Astrocyte (in vitro differentiated cells and primary cell): ENCODE measurements around the gene PHYHD1. TPM values are rescaled to one million over a fixed set of nuclear protein-coding genes. Genes with fewer than 3 reads are reported as not detected.

Source experiments
- DNase-seq: peaks from one replicate; pipeline ENCODE4 v3.0.0-alpha.2; 2010; ENCODE audit warnings: low read depth
- FAIRE-seq: peaks from 2 replicates; lab custom pipeline; 2011; peaks lifted over from hg19 to GRCh38; lab: Jason Lieb, UNC
- H2AFZ ChIP-seq: 2 replicates; pipeline ENCODE4 v1.6.0; 2012; ENCODE audit warnings: low read depth, low read length, inconsistent platforms
- H3K27ac ChIP-seq: 2 replicates; pipeline ENCODE4 v1.5.1; 2011; ENCODE audit warnings: low read depth, low read length, inconsistent platforms
- H3K27me3 ChIP-seq: 2 replicates; pipeline ENCODE4 v1.6.0; 2011; ENCODE audit warnings: low read length, inconsistent platforms; ENCODE audit not compliant: insufficient read depth
- H3K36me3 ChIP-seq: 2 replicates; pipeline ENCODE4 v1.5.1; 2011; ENCODE audit warnings: low read length, inconsistent platforms; ENCODE audit not compliant: insufficient read depth
- H3K4me1 ChIP-seq: 2 replicates; pipeline ENCODE4 v1.5.1; 2011; ENCODE audit warnings: low read length, inconsistent platforms; ENCODE audit not compliant: insufficient read depth
- H3K4me2 ChIP-seq: 2 replicates; pipeline ENCODE4 v1.6.0; 2012; ENCODE audit warnings: low read length, inconsistent platforms
- H3K4me3 ChIP-seq: 2 replicates; pipeline ENCODE4 v1.5.1; 2011; ENCODE audit warnings: low read depth, mild to moderate bottlenecking, low read length, inconsistent platforms; ENCODE audit not compliant: insufficient read depth
- H3K79me2 ChIP-seq: 2 replicates; pipeline ENCODE4 v1.6.0; 2012; ENCODE audit warnings: mild to moderate bottlenecking, low read length, inconsistent platforms; ENCODE audit not compliant: insufficient read depth
- H3K9ac ChIP-seq: 2 replicates; pipeline ENCODE4 v1.6.0; 2012; ENCODE audit warnings: mild to moderate bottlenecking, low read length, inconsistent platforms
- H3K9me3 ChIP-seq: 2 replicates; pipeline ENCODE4 v1.5.1; 2012; ENCODE audit warnings: low read depth, mild to moderate bottlenecking, low read length, inconsistent platforms; ENCODE audit not compliant: insufficient read depth
- H4K20me1 ChIP-seq: 2 replicates; pipeline ENCODE4 v1.6.0; 2012; ENCODE audit warnings: low read length, inconsistent platforms; ENCODE audit not compliant: insufficient read depth
- H3K27ac Mint-ChIP-seq: one replicate; pipeline ENCODE4 v1.8.0; 2021; ENCODE audit warnings: mild to moderate bottlenecking, mixed read lengths; ENCODE audit not compliant: unreplicated experiment
- H3K27me3 Mint-ChIP-seq: one replicate; pipeline ENCODE4 v1.8.0; 2021; ENCODE audit warnings: low read depth, mixed read lengths; ENCODE audit not compliant: unreplicated experiment
- H3K36me3 Mint-ChIP-seq: one replicate; pipeline ENCODE4 v1.8.0; 2021; ENCODE audit warnings: low read depth, mixed read lengths; ENCODE audit not compliant: unreplicated experiment
- H3K4me1 Mint-ChIP-seq: one replicate; pipeline ENCODE4 v1.8.0; 2021; ENCODE audit warnings: low read depth, mixed read lengths; ENCODE audit not compliant: unreplicated experiment
- H3K4me3 Mint-ChIP-seq: one replicate; pipeline ENCODE4 v1.8.0; 2021; ENCODE audit warnings: mild to moderate bottlenecking, moderate library complexity, mixed read lengths; ENCODE audit not compliant: unreplicated experiment
- H3K9me3 Mint-ChIP-seq: one replicate; pipeline ENCODE4 v1.8.0; 2021; ENCODE audit warnings: mild to moderate bottlenecking, mixed read lengths; ENCODE audit not compliant: unreplicated experiment
- EZH2 ChIP-seq: IDR thresholded peaks from 2 replicates; pipeline ENCODE4 v1.6.1; 2012; ENCODE audit warnings: mild to moderate bottlenecking, low read length, inconsistent platforms; ENCODE audit not compliant: insufficient read depth
- total RNA-seq: library from RNA; stranded (reverse); gene quantifications from 2 replicates; pipeline ENCODE4 v1.2.1, GENCODE V29; 2021
- TF ChIP-seq, protein P1 (sequence below): IDR thresholded peaks from 2 replicates; pipeline ENCODE4 v1.5.1; 2011; ENCODE audit warnings: low read depth, mild to moderate bottlenecking, inconsistent platforms, low read length, moderate library complexity; ENCODE audit not compliant: insufficient read depth

The PHYHD1 gene
- total RNA-seq, 1 donor from 2014 or later: 6.1 TPM

GRCh38 chr9:128909859-128910258 is 10.9 kb upstream of the PHYHD1 start:
- TF ChIP-seq, protein P1, sequence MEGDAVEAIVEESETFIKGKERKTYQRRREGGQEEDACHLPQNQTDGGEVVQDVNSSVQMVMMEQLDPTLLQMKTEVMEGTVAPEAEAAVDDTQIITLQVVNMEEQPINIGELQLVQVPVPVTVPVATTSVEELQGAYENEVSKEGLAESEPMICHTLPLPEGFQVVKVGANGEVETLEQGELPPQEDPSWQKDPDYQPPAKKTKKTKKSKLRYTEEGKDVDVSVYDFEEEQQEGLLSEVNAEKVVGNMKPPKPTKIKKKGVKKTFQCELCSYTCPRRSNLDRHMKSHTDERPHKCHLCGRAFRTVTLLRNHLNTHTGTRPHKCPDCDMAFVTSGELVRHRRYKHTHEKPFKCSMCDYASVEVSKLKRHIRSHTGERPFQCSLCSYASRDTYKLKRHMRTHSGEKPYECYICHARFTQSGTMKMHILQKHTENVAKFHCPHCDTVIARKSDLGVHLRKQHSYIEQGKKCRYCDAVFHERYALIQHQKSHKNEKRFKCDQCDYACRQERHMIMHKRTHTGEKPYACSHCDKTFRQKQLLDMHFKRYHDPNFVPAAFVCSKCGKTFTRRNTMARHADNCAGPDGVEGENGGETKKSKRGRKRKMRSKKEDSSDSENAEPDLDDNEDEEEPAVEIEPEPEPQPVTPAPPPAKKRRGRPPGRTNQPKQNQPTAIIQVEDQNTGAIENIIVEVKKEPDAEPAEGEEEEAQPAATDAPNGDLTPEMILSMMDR: no peak
- TF ChIP-seq EZH2: no peak
- Histone ChIP-seq H2AFZ (no peak overlapping the region), H3K27ac (no peak overlapping the region), H3K27me3 (no peaks in the 10 kb centered on the region), H3K9ac (no peak overlapping the region), H3K4me3 (no peak overlapping the region), H3K36me3 (peaks cover 18% of the 10 kb centered on the region), H3K79me2 (peaks cover 80% of the 10 kb centered on the region), H3K4me1 (peaks cover 28% of the 10 kb centered on the region), H3K9me3 (no peaks in the 10 kb centered on the region), H3K4me2 (no peak overlapping the region), H4K20me1 (peaks cover 12% of the 10 kb centered on the region)
- no peaks in the 10 kb centered on the region for H3K9me3 Mint-ChIP-seq
- H3K4me3 Mint-ChIP-seq: no peak overlapping the region
- FAIRE-seq: no peak
- H3K27ac Mint-ChIP-seq: no peak overlapping the region
- H3K36me3 Mint-ChIP-seq: peaks cover 35% of the 10 kb centered on the region
- no peaks in the 10 kb centered on the region for H3K27me3 Mint-ChIP-seq
- DNase-seq: no peak
- H3K4me1 Mint-ChIP-seq: peaks cover 29% of the 10 kb centered on the region

DNA sequence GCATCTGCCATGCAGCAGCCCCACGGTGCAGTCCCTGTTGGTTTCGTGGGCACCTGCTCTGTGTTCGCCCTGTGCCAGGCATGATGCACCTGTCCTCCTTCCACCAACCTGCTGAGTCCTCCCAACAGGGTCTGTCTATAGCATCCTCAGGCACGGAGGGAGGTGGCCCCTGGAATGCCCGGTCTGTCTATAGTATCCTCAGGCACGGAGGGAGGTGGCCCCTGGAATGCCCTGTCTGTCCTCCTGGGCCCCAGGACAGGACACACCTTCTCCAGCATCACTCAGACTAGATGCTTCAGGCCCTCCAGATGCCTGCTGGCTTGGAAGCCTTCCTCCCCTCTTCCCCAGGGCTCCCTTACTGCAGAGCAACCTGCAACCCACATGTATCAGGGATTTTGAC is 9.9 kb upstream of the PHYHD1 start:
- Histone ChIP-seq H3K4me2 (peak overlapping the region; percentile 78), H2AFZ (no peak overlapping the region), H4K20me1 (peaks cover 7% of the 10 kb centered on the region), H3K27me3 (no peaks in the 10 kb centered on the region), H3K27ac (peak overlapping the region; percentile 83), H3K79me2 (peaks cover 74% of the 10 kb centered on the region), H3K9me3 (no peaks in the 10 kb centered on the region), H3K4me1 (peaks cover 28% of the 10 kb centered on the region), H3K36me3 (peaks cover 18% of the 10 kb centered on the region), H3K9ac (peak overlapping the region; percentile 49), H3K4me3 (no peak overlapping the region)
- DNase-seq (no peak), FAIRE-seq (no peak)
- TF ChIP-seq, protein P1: no peak
- no peaks in the 10 kb centered on the region for H3K9me3 Mint-ChIP-seq
- H3K27me3 Mint-ChIP-seq: no peaks in the 10 kb centered on the region
- H3K4me3 Mint-ChIP-seq: peak overlapping the region; percentile 45
- peaks cover 37% of the 10 kb centered on the region for H3K36me3 Mint-ChIP-seq
- H3K4me1 Mint-ChIP-seq: peaks cover 29% of the 10 kb centered on the region
- H3K27ac Mint-ChIP-seq: peak overlapping the region; percentile 83

GRCh38 chr9:128911529-128912035 is 9.2 kb upstream of the PHYHD1 start:
- H3K9me3 Mint-ChIP-seq: no peaks in the 10 kb centered on the region
- Histone ChIP-seq H2AFZ (peak overlapping the region; percentile 11), H3K9ac (peak overlapping the region; percentile 49), H3K27ac (peak overlapping the region; percentile 83), H3K27me3 (no peaks in the 10 kb centered on the region), H3K4me1 (peaks cover 28% of the 10 kb centered on the region), H3K36me3 (peaks cover 18% of the 10 kb centered on the region), H3K79me2 (peaks cover 71% of the 10 kb centered on the region), H3K9me3 (no peaks in the 10 kb centered on the region), H3K4me3 (no peak overlapping the region), H3K4me2 (peak overlapping the region; percentile 78), H4K20me1 (peaks cover 7% of the 10 kb centered on the region)
- FAIRE-seq (peak; percentile 95), DNase-seq (peak; percentile 73)
- TF ChIP-seq EZH2: no peak
- TF ChIP-seq, protein P1: no peak
- peaks cover 38% of the 10 kb centered on the region for H3K36me3 Mint-ChIP-seq
- peak overlapping the region; percentile 83 for H3K27ac Mint-ChIP-seq
- H3K4me1 Mint-ChIP-seq: peaks cover 29% of the 10 kb centered on the region
- H3K4me3 Mint-ChIP-seq: no peak overlapping the region
- no peaks in the 10 kb centered on the region for H3K27me3 Mint-ChIP-seq
